GM23338 (cell line): Measurements from ENCODE around the gene GRIK2. TPM values are rescaled to one million over a fixed set of nuclear protein-coding genes. Genes with fewer than 3 reads are reported as not detected.
"Not testable (repeated sequence)": the region's sequence is repeated elsewhere in the genome, so short reads cannot be mapped to it uniquely, and the experiment has no call there.

Source experiments
- ATAC-seq: fragments of 200-7000 bp; cut with Tn5 transposase; 3 replicates; pipeline ENCODE4 v1.9.1; 2020
- DNase-seq: peaks from one replicate; pipeline ENCODE4 v3.0.0-alpha.2; 2015; ENCODE audit warnings: low spot score
- H2AFZ ChIP-seq: fragments of 200-600 bp; sonication (generic); 2 replicates; pipeline ENCODE4 v1.8.0; 2016; ENCODE audit warnings: antibody characterized with exemption, mild to moderate bottlenecking, moderate library complexity
- H3F3A ChIP-seq: fragments of 200-600 bp; sonication (generic); replicated peaks from 2 replicates; pipeline ENCODE4 v1.8.0; 2017; ENCODE audit warnings: antibody characterized with exemption, mixed run types, low read depth
- H3K27ac ChIP-seq: fragments of 200-600 bp; sonication (generic); 2 replicates; pipeline ENCODE4 v1.6.1; 2016; ENCODE audit warnings: low read depth
- H3K27me3 ChIP-seq: fragments of 200-600 bp; sonication (generic); 2 replicates; pipeline ENCODE4 v1.8.0; 2016; ENCODE audit warnings: mild to moderate bottlenecking, mixed run types, moderate library complexity; ENCODE audit not compliant: insufficient read depth
- H3K36me3 ChIP-seq: fragments of 200-600 bp; sonication (generic); 2 replicates; pipeline ENCODE4 v1.8.0; 2016; ENCODE audit warnings: mild to moderate bottlenecking; ENCODE audit not compliant: insufficient read depth
- H3K4me1 ChIP-seq: fragments of 200-600 bp; sonication (generic); 2 replicates; pipeline ENCODE4 v1.8.0; 2016; ENCODE audit warnings: mild to moderate bottlenecking, moderate library complexity; ENCODE audit not compliant: insufficient read depth
- H3K4me2 ChIP-seq: fragments of 200-600 bp; sonication (generic); 2 replicates; pipeline ENCODE4 v1.7.1; 2017; ENCODE audit warnings: mixed run types
- H3K4me3 ChIP-seq: fragments of 200-600 bp; sonication (generic); 2 replicates; pipeline ENCODE4 v1.6.1; 2016; ENCODE audit warnings: mixed run types
- H3K79me2 ChIP-seq: fragments of 200-600 bp; sonication (generic); replicated peaks from 2 replicates; pipeline ENCODE4 v1.8.0; 2017; ENCODE audit warnings: mild to moderate bottlenecking; ENCODE audit not compliant: insufficient read depth
- H3K9me2 ChIP-seq: fragments of 200-600 bp; sonication (generic); 2 replicates; pipeline ENCODE4 v1.8.0; 2017; ENCODE audit not compliant: insufficient read depth
- H4K20me1 ChIP-seq: fragments of 200-600 bp; sonication (generic); replicated peaks from 2 replicates; pipeline ENCODE4 v1.8.0; 2017; ENCODE audit warnings: mild to moderate bottlenecking; ENCODE audit not compliant: insufficient read depth
- H3K27ac Mint-ChIP-seq: 2 replicates; pipeline ENCODE4 v1.8.0; 2020; ENCODE audit warnings: inconsistent platforms, mild to moderate bottlenecking, moderate library complexity, mixed read lengths
- H3K27me3 Mint-ChIP-seq: 3 replicates; pipeline ENCODE4 v1.8.0; 2022; ENCODE audit warnings: low read depth, mild to moderate bottlenecking, moderate library complexity, mixed read lengths, inconsistent platforms; ENCODE audit not compliant: insufficient read depth, poor library complexity
- H3K36me3 Mint-ChIP-seq: 3 replicates; pipeline ENCODE4 v1.8.0; 2021; ENCODE audit warnings: low read depth, mild to moderate bottlenecking, inconsistent platforms, moderate library complexity, mixed read lengths
- H3K4me1 Mint-ChIP-seq: 3 replicates; pipeline ENCODE4 v1.8.0; 2020; ENCODE audit warnings: mild to moderate bottlenecking, inconsistent platforms, mixed read lengths
- H3K4me3 Mint-ChIP-seq: 3 replicates; pipeline ENCODE4 v1.8.0; 2021; ENCODE audit warnings: moderate library complexity, mild to moderate bottlenecking, inconsistent platforms, mixed read lengths
- H3K9me3 Mint-ChIP-seq: 3 replicates; pipeline ENCODE4 v1.8.0; 2020; ENCODE audit warnings: moderate library complexity, mild to moderate bottlenecking, inconsistent platforms, mixed read lengths
- EZH2phosphoT487 ChIP-seq: fragments of 200-600 bp; sonication (generic); IDR thresholded peaks from one replicate; pipeline ENCODE4 v1.8.1; 2018; ENCODE audit warnings: antibody characterized with exemption; ENCODE audit not compliant: unreplicated experiment
- NANOG ChIP-seq: IDR thresholded peaks from 2 replicates; pipeline ENCODE4 v1.6.1; 2016; ENCODE audit warnings: antibody characterized with exemption, borderline replicate concordance
- STAT1 ChIP-seq: IDR thresholded peaks from one replicate; pipeline ENCODE4 v1.6.1; 2016; ENCODE audit warnings: antibody characterized with exemption; ENCODE audit not compliant: unreplicated experiment
- polyA plus RNA-seq: library from polyadenylated mRNA; unstranded; fragments of >200 nt; fragmentation: Nextera tagmentation; extraction: Ambion mirVana; gene quantifications from 2 replicates; pipeline ENCODE4 v1.2.1, GENCODE V29; 2016
- total RNA-seq: library from RNA; depleted of rRNA; stranded (reverse); fragments of >200 nt; shearing (Covaris generic); gene quantifications from 2 replicates; pipeline ENCODE4 v1.2.3, GENCODE V29; 2014
- TF ChIP-seq, protein P1 (sequence below), 2 experiments: fragments of 200-600 bp in 1 of 2; sonication (generic) in 1 of 2; conservative IDR thresholded peaks; 2 replicates each; pipeline versions ENCODE4 v1.5.1 to v1.6.1; 2016 to 2017; ENCODE audit warnings: antibody characterized with exemption in 2 of 2, low read depth in 2 of 2, mild to moderate bottlenecking in 2 of 2, moderate library complexity in 1 of 2

Gene GRIK2
- total and polyA plus RNA-seq, 2 experiments from 2014 or later = 0.73 to 3.0 TPM

DNA sequence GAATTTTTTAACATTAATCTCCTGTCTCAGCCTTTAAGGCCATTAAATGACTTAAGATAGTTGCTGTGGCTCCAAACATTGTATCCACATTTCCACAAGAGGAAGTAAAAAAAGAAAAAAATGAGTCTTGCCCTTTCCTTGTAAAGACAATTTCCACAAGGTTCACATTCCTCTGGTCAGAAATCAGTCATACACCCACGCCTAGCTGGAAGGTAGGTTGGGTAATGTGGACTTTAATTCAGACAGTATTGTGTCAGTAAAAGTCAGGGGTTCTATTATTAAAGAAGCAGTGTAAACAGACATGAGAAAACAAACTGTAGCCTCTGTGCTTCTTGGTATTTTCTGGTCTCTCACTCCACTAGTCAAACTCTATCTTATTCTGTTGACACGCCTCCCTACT is 682.0 kb downstream of the GRIK2 start (continued):
- TF ChIP-seq NANOG = no peak
- TF ChIP-seq EZH2phosphoT487 = no peak
- no peak for TF ChIP-seq STAT1
- TF ChIP-seq, protein P1, sequence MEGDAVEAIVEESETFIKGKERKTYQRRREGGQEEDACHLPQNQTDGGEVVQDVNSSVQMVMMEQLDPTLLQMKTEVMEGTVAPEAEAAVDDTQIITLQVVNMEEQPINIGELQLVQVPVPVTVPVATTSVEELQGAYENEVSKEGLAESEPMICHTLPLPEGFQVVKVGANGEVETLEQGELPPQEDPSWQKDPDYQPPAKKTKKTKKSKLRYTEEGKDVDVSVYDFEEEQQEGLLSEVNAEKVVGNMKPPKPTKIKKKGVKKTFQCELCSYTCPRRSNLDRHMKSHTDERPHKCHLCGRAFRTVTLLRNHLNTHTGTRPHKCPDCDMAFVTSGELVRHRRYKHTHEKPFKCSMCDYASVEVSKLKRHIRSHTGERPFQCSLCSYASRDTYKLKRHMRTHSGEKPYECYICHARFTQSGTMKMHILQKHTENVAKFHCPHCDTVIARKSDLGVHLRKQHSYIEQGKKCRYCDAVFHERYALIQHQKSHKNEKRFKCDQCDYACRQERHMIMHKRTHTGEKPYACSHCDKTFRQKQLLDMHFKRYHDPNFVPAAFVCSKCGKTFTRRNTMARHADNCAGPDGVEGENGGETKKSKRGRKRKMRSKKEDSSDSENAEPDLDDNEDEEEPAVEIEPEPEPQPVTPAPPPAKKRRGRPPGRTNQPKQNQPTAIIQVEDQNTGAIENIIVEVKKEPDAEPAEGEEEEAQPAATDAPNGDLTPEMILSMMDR (conservative IDR thresholded peaks at IDR 0.05; ENCODE audit: low read depth in 2 of 2) = no peak

DNA sequence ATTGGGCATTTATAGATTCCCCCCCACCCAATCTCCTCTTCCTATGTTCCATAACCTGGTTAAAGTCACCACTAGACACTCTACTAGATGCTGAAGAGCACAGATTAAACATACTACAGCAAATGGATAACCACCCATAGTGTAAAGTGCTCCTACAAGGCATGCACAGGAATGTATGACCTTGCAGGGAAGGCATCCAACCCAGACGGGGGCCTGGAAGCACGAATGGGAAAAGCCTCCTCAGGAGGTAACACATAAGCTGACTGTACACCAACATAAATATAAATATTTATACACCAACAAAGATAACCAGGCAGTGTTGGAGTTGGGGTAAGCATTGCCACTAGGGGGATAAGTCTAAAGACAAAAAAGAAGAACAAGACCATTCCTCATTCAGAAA is 691.7 kb downstream of the GRIK2 start:
- no peaks in the 10 kb centered on the region for H3K4me1 ChIP-seq
- H3K4me2 ChIP-seq = no peak overlapping the region
- ATAC-seq (no peak), DNase-seq (no peak)
- Mint-ChIP-seq H3K36me3 (peaks cover 15% of the 10 kb centered on the region), H3K27me3 (no peaks in the 10 kb centered on the region), H3K4me1 (no peaks in the 10 kb centered on the region), H3K4me3 (no peak overlapping the region), H3K9me3 (peaks cover 13% of the 10 kb centered on the region), H3K27ac (no peak overlapping the region)
- H4K20me1 ChIP-seq = no peaks in the 10 kb centered on the region
- no peak overlapping the region for H3K27ac ChIP-seq
- H3K9me2 ChIP-seq = peaks cover 6% of the 10 kb centered on the region; the same call in 1 of the 2 replicates
- no peak overlapping the region for H2AFZ ChIP-seq
- H3K36me3 ChIP-seq = no peaks in the 10 kb centered on the region
- TF ChIP-seq, protein P1 (conservative IDR thresholded peaks at IDR 0.05; ENCODE audit: low read depth in 2 of 2) = peak in 1 of 2 experiments; percentile 40; a peak in 2 of 4 replicates
- no peak for TF ChIP-seq STAT1
- H3K79me2 ChIP-seq = no peaks in the 10 kb centered on the region
- no peaks in the 10 kb centered on the region for H3F3A ChIP-seq
- H3K27me3 ChIP-seq = no peaks in the 10 kb centered on the region
- H3K4me3 ChIP-seq = no peak overlapping the region

DNA sequence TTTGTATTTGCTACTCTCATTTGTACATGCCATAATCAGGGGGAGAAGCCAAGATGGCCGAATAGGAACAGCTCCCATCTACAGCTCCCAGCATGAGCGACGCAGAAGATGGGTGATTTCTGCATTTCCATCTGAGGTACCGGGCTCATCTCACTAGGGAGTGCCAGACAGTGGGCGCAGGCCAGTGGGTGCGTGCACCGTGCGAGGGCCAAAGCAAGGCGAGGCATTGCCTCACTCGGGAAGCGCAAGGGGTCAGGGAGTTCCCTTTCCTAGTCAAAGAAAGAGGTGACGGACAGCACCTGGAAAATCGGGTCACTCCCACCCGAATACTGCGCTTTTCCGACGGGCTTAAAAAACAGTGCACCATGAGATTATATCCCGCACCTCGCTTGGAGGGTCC is 694.7 kb downstream of the GRIK2 start:
- not testable (repeated sequence) for H3F3A ChIP-seq, H3K79me2 ChIP-seq, H3K4me1 ChIP-seq, H3K4me2 ChIP-seq, H3K27ac Mint-ChIP-seq, H2AFZ ChIP-seq, DNase-seq, H3K4me3 Mint-ChIP-seq, H3K27me3 Mint-ChIP-seq, H3K4me3 ChIP-seq, H3K36me3 ChIP-seq, H3K4me1 Mint-ChIP-seq, H3K27ac ChIP-seq, H3K27me3 ChIP-seq, H3K9me2 ChIP-seq, ATAC-seq, H4K20me1 ChIP-seq
- peaks cover 15% of the 10 kb centered on the region for H3K36me3 Mint-ChIP-seq
- H3K9me3 Mint-ChIP-seq = peaks cover 16% of the 10 kb centered on the region
